T-helper 1 cell treated with Interleukin-12 subunit alpha and Interleukin-12 subunit beta and Interleukin-4 antibody, amounts not matched to agents 30 μg/mL and 1 μg/mL, for 36 hours (primary cell): ENCODE results near the gene GPR161.
"Not testable (repeated sequence)": the region's sequence is repeated elsewhere in the genome, so short reads cannot be mapped to it uniquely, and the experiment has no call there.

Experiments used
- H3K27ac Mint-ChIP-seq: one replicate; pipeline ENCODE4 v1.8.0; 2021; ENCODE audit warnings: mild to moderate bottlenecking, mixed read lengths
- H3K27me3 Mint-ChIP-seq: one replicate; pipeline ENCODE4 v1.8.0; 2021; ENCODE audit warnings: low read depth, mixed read lengths
- H3K36me3 Mint-ChIP-seq: one replicate; pipeline ENCODE4 v1.8.0; 2021; ENCODE audit warnings: low read depth, mixed read lengths
- H3K4me1 Mint-ChIP-seq: one replicate; pipeline ENCODE4 v1.8.0; 2021; ENCODE audit warnings: low read depth, mixed read lengths
- H3K4me3 Mint-ChIP-seq: one replicate; pipeline ENCODE4 v1.8.0; 2021; ENCODE audit warnings: mild to moderate bottlenecking, moderate library complexity, mixed read lengths
- H3K9me3 Mint-ChIP-seq: one replicate; pipeline ENCODE4 v1.8.0; 2021; ENCODE audit warnings: mixed read lengths

Gene GPR161

DNA sequence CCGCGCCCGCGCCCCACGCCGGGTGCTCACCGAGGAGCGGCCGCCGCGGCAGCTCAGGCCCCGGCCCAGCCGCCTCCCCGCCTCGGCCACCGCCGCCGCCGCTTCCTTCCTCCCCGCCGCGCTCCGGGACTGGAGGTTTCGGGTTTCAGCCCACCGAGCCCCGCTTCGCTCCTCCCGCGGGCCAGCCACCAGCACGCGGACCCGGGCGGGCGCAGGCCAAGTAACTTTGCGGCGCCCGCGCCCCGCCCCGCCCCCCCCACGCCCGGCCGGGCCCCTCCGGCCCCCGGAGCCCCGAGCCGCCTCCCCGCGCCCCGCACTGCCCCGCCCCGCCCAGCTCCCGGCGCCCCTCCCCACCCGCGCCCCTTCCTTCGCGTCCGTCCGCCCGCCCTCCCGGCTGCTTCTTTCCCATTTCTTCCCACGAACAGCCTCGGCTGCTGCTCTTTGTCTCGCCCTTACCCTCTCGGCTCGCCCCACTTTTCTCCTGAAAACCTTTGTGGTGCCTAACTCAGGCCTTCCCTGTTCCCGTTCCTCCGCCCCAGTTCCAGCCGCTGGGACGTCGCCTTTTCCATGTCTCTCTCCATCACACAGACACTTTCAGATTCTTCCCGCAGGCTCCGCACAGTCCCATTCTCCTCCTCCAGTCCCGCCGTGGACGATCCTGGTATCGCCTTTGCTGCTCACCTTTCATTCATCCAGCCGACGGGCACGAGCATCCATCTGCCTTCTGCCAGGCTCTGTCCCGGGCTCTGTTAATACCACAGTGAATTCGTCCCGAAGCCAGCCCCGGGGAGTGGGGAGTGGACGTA, at the start of gene GPR161:
Gene GPR161, minus strand, starts transcription at position 222 of the 806 bp plus-strand sequence. CDS start 32,080 bp downstream, outside the sequence.
- Mint-ChIP-seq H3K27ac (peak within 1 kb of the TSS; percentile 39), H3K27me3 (peaks cover 60% of the 10 kb centered on the region), H3K4me1 (peaks cover 8% of the 10 kb centered on the region), H3K36me3 (peaks cover 3% of the 10 kb centered on the region), H3K9me3 (no peaks in the 10 kb centered on the region), H3K4me3 (peak within 1 kb of the TSS; percentile 85)

- not testable (repeated sequence) for H3K36me3 Mint-ChIP-seq, H3K9me3 Mint-ChIP-seq, H3K4me1 Mint-ChIP-seq, H3K4me3 Mint-ChIP-seq, H3K27me3 Mint-ChIP-seq, H3K27ac Mint-ChIP-seq
These were observed 44.5 kb upstream of the GPR161 start for GRCh38 chr1:168181063-168181720.

- H3K9me3 Mint-ChIP-seq: no peaks in the 10 kb centered on the region
- peaks cover 6% of the 10 kb centered on the region for H3K4me1 Mint-ChIP-seq
- H3K4me3 Mint-ChIP-seq: no peak overlapping the region
- peaks cover 4% of the 10 kb centered on the region for H3K27me3 Mint-ChIP-seq
- H3K27ac Mint-ChIP-seq: no peak overlapping the region
- H3K36me3 Mint-ChIP-seq: peaks cover 4% of the 10 kb centered on the region
These were observed 43.4 kb upstream of the GPR161 start for GRCh38 chr1:168180148-168180524.

- Mint-ChIP-seq H3K27ac (no peak overlapping the region), H3K4me1 (peaks cover 6% of the 10 kb centered on the region), H3K9me3 (no peaks in the 10 kb centered on the region), H3K27me3 (peaks cover 4% of the 10 kb centered on the region), H3K4me3 (no peak overlapping the region), H3K36me3 (no peaks in the 10 kb centered on the region)
These were observed 42.9 kb upstream of the GPR161 start for GRCh38 chr1:168179438-168180147.

DNA sequence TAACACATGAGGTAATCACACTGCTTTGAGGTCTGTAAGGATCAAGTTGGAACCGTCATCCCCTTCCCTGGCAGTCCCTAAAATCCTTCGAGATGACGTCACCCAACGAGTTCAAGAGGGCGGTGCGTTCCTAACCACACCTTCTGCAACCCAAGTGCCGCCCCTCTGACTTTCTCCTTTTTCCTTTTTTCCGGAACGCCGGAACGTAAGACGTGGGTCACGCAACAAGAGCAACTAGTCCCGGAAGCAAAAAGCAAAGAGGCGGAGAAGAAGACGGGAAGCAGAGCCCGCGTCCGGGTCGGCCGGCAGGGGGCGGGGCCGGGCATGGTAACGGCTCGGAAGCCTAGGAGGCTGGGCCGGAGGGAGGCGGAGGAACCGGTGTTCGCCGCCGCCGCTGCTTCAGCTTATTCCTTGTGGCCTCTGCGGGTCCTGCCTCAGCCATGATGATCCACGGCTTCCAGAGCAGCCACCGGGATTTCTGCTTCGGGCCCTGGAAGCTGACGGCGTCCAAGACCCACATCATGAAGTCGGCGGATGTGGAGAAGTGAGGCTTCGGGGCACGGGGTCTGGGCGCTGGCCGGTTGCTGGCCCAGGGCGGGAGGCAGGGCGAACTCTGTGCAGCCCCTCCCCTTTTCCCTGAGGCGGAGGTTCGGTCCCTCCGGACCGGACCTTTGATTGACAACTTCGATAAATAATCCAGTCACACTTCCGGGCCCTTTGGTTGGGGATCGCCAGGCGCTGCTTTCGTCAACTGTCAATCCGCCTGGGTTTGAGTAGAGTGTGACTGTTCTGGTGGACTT, 42.1 kb upstream of the GPR161 start, which contains the start of gene TIPRL:
Gene TIPRL, plus strand, starts transcription at position 325 of the 800 bp plus-strand sequence. Its CDS starts 116 bp downstream, at position 441.
- H3K4me3 Mint-ChIP-seq: no peak within 1 kb of the TSS
- H3K27ac Mint-ChIP-seq: no peak within 1 kb of the TSS
- H3K4me1 Mint-ChIP-seq: peaks cover 6% of the 10 kb centered on the region
- no peaks in the 10 kb centered on the region for H3K36me3 Mint-ChIP-seq
- no peaks in the 10 kb centered on the region for H3K9me3 Mint-ChIP-seq
- H3K27me3 Mint-ChIP-seq: peaks cover 4% of the 10 kb centered on the region

GRCh38 chr1:168178227-168178637, 41.5 kb upstream of the GPR161 start:
- Mint-ChIP-seq H3K36me3 (no peaks in the 10 kb centered on the region), H3K4me3 (no peak overlapping the region), H3K9me3 (no peaks in the 10 kb centered on the region), H3K27ac (no peak overlapping the region), H3K4me1 (peaks cover 5% of the 10 kb centered on the region), H3K27me3 (peaks cover 9% of the 10 kb centered on the region)

DNA sequence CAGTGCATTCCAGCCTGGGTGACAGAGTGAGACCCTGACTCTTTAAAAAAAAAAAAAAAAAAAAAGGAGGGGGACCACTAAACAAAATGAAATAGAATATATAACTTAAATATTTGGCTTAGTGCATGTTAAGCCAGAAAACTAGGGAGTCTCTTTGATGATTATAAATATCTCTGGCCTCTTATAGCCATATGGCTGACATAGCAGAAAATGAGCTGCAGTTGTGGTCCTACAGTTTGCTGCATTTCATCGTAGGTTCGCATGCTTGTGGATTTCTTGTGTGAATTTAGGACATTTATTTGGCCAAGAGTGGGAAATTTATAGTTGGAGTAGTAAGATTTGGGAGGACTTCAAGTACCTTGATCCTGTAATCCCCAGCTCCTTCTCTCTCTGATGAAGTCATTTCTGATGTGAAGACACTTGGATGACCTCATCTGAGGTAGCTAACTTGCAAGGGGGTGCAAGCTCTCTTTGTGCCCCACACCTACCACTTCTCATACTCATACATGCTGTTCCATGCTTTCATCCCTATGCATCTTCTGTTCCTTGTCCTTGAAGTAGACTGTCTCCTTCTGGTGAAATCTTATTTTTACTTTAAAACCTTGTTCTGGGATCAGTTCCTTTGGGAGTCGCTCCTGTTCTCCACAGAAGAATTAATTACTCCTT, 35.7 kb upstream of the GPR161 start:
- no peaks in the 10 kb centered on the region for H3K9me3 Mint-ChIP-seq
- no peaks in the 10 kb centered on the region for H3K4me1 Mint-ChIP-seq
- H3K27me3 Mint-ChIP-seq: peaks cover 11% of the 10 kb centered on the region
- no peak overlapping the region for H3K27ac Mint-ChIP-seq
- no peak overlapping the region for H3K4me3 Mint-ChIP-seq
- H3K36me3 Mint-ChIP-seq: no peaks in the 10 kb centered on the region

DNA sequence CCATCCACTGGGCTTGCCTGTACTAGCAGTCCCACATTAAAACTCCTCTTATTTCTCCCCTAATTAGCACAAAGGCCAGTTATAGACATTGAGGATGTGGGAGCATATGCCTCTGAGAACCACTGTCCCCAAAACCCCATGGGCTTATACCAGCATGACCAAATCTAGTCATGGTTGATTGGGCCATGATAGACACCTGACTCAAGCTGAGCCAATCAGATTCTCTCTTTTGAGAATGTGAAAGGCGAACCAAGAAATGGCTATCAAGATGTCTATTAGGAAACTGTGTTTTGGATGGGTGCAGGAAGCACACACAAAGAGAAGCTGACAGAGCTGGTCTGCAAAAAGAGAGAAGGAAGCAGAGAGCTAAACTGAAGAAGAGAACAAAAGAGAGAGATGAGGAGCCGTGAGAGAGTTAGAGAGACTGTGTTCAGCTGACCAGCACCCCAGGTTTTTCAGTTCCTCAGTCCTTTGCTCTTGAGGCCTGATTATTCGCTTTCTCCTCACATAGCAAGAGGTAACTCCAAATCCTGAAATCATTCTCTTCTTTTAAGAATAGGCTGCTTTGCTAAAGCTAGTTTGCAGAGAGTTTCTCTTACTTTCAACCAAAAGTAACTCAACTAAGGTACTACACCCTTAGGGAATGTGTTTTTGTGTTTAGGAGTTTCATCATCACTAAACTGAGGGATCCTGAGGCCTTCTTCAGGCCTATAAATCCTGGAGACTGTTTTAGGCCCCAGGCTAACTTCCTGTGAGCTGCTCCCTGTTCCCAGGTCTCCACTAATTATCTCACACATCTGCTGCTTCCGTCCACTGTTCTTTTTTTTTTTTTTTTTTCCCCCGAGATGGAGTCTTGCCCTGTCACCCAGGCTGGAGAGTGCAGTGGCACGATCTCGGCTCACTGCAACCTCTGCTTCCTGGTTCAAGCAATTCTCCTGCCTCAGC, 34.1 kb upstream of the GPR161 start:
- Mint-ChIP-seq H3K4me1 (no peaks in the 10 kb centered on the region), H3K9me3 (no peaks in the 10 kb centered on the region), H3K27me3 (peaks cover 11% of the 10 kb centered on the region), H3K36me3 (no peaks in the 10 kb centered on the region), H3K4me3 (no peak overlapping the region), H3K27ac (no peak overlapping the region)

DNA sequence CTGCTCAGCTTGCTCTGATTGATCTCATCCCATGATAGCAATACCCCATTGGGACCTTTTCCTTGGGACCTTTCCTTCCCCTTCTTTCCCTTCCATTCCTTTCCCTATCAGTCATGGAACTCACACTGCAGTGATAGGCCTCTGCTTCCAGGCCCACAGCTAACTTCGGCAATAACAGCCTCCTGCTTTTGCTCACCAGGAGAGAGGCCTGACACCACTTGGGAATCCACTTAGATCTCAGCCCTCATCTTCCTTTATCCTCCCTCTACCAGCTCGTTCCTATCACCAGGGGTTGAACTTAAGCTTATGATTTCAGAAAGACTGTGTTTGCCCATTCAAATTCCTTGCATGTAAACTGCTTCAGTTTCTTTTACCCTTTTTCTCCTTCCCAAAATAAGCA, 31.1 kb upstream of the GPR161 start:
- Mint-ChIP-seq H3K4me3 (no peak overlapping the region), H3K27ac (no peak overlapping the region)

GRCh38 chr1:168164771-168165170, 28.0 kb upstream of the GPR161 start:
- no peaks in the 10 kb centered on the region for H3K4me1 Mint-ChIP-seq
- no peak overlapping the region for H3K27ac Mint-ChIP-seq
- no peak overlapping the region for H3K4me3 Mint-ChIP-seq
- peaks cover 3% of the 10 kb centered on the region for H3K36me3 Mint-ChIP-seq
- peaks cover 9% of the 10 kb centered on the region for H3K27me3 Mint-ChIP-seq
- peaks cover 15% of the 10 kb centered on the region for H3K9me3 Mint-ChIP-seq

More for the DNA sequence above, 31.1 kb upstream of the GPR161 start:
- no peaks in the 10 kb centered on the region for H3K27me3 Mint-ChIP-seq
- H3K36me3 Mint-ChIP-seq: no peaks in the 10 kb centered on the region
- no peaks in the 10 kb centered on the region for H3K9me3 Mint-ChIP-seq
- no peaks in the 10 kb centered on the region for H3K4me1 Mint-ChIP-seq

DNA sequence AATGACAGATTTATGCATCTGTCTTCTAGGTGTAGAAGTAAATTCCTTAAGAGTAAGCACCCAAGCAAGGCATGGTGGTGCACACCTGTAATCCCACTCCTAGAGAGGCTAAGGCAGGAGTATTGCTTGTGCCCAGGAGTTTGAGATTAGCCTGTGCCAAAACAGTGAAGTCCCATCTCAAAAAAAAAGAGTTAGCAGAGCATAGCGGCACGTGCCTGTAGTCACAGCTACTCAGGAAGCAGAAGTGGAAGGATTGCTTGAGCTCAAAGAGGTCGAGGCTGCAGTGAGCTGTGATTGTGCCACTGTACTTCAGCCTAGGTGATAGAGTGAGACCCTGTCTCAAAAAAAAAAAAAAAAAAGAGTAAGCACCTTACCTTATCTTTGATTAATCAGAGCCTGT, 26.9 kb upstream of the GPR161 start:
- no peaks in the 10 kb centered on the region for H3K4me1 Mint-ChIP-seq
- H3K9me3 Mint-ChIP-seq: peaks cover 21% of the 10 kb centered on the region
- H3K27ac Mint-ChIP-seq: no peak overlapping the region
- no peak overlapping the region for H3K4me3 Mint-ChIP-seq
- H3K36me3 Mint-ChIP-seq: peaks cover 3% of the 10 kb centered on the region
- H3K27me3 Mint-ChIP-seq: peaks cover 15% of the 10 kb centered on the region

GRCh38 chr1:168161459-168161858, 24.7 kb upstream of the GPR161 start:
- H3K36me3 Mint-ChIP-seq: peaks cover 8% of the 10 kb centered on the region
- H3K4me1 Mint-ChIP-seq: no peaks in the 10 kb centered on the region
- peaks cover 31% of the 10 kb centered on the region for H3K9me3 Mint-ChIP-seq
- no peak overlapping the region for H3K4me3 Mint-ChIP-seq
- H3K27me3 Mint-ChIP-seq: peaks cover 30% of the 10 kb centered on the region
- H3K27ac Mint-ChIP-seq: no peak overlapping the region

- H3K4me3 Mint-ChIP-seq: no peak overlapping the region
- peaks cover 40% of the 10 kb centered on the region for H3K27me3 Mint-ChIP-seq
- H3K4me1 Mint-ChIP-seq: no peaks in the 10 kb centered on the region
- H3K9me3 Mint-ChIP-seq: peaks cover 35% of the 10 kb centered on the region
- no peak overlapping the region for H3K27ac Mint-ChIP-seq
- H3K36me3 Mint-ChIP-seq: peaks cover 8% of the 10 kb centered on the region
These were observed 23.2 kb upstream of the GPR161 start for GRCh38 chr1:168159979-168160378.
